ENCODE data around the gene KCNIP3. TPM values are rescaled to one million over a fixed set of nuclear protein-coding genes. Genes with fewer than 3 reads are reported as not detected.

Gene KCNIP3
- total RNA-seq, 2 experiments from 2014 or later: not detected

DNA sequence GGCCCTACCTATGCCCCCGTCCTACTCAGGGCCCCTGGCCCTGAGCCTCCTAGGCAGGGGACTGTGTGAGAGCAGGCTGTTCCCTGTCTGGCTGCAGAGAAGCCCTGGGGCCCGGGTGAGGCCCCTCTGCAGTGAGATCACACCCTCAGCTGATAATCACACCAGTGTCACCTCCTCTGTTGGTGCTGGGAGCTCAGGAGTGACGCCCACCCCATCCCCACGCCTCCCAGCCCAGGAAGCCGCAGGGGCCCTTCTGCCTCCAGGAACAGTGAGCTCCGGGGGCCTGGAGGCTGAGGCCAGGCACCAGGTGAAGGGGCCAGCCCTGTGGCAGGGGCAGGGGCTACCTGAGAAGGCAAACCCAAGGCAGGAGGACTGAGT lies 20.0 kb downstream of the KCNIP3 start:
- ChIA-PET POLR2A (no interaction called here), CTCF (no interaction called here)
- Mint-ChIP-seq H3K9me3 (no peaks in the 10 kb centered on the region), H3K4me3 (no peak overlapping the region), H3K27me3 (no peaks in the 10 kb centered on the region), H3K36me3 (ENCODE audit: low read depth) (no peaks in the 10 kb centered on the region), H3K4me1 (no peaks in the 10 kb centered on the region), H3K27ac (no peak overlapping the region)
- DNase-seq: no peak

DNA sequence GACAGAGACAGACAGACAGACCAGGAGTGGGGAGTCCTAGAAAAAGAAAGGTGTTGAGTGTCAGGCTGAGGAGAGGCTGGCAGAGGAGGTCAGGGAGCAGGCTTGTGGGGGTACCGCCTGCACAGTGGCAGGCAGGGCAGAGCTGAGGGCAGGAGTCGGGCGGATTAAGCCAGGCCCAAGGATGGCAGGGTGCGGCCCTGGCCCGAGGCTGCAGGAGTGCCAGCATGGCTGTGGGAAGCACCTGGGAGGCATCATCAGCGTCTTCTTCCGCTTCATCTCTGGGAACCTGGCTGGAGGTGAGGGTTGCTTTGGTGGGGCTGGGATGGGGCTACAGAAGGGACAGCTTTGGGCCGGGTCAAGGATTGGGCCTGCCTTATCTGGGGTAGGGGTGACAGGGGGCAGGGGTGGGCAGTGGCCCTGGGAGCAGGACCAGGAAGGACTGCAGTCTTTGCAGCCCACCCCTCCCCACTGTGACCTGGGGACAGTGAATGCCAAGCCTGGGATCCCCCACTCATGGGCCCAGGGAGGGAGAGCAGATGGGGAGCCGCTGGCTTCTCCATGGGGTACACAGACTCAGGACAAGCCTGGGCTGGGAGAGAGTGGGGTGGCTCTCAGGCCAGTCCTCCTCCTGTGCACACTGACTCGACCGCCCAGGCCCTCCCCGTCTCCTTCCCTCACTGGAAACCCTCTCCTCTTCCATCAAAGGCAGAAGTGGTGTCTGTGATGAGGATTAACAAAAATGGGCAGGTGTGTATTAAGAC lies 20.7 kb downstream of the KCNIP3 start:
- H3K4me1 Mint-ChIP-seq: no peaks in the 10 kb centered on the region
- POLR2A ChIA-PET: no interaction called here

DNA sequence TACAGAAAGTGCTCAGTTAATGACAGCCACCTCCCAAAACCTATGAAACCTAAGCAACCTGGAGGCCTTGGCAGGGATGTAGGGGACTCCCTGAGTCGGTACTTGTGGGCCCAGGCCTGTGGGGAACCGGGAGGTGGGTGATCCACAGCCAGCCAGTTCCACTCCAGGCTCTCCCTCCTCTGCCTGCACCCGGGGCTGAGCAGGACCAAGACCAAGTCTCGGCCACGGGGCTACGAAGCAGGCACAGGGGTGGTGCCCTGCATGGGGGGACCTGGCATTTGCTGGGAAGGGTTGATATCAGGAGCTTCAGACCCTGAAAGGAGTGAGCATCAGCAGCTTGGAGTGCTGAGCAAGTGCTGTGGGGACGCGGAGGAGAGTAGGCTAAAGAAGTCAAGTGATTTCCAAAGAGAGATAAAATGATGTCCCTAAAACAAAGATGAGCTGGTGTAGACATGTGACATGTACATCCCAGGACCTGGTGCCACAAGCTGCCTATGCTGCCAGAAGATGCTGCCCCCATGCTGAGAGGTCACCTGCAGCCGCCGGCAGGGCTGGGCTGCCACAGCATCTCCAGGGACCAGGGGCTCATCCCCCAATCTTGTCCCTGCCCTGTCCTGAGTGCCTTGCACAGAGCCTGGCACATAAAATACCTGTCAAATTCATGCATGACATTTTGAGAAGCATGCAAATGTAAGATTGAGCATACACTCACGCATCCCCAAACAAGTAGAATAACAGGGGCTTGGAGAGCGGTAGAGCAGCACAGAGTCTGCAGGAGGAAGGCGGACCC lies 21.5 kb downstream of the KCNIP3 start:
- Mint-ChIP-seq H3K4me1 (no peaks in the 10 kb centered on the region), H3K9me3 (no peaks in the 10 kb centered on the region), H3K27ac (no peak overlapping the region), H3K4me3 (no peak overlapping the region), H3K27me3 (no peaks in the 10 kb centered on the region), H3K36me3 (ENCODE audit: low read depth) (no peaks in the 10 kb centered on the region)
- no peak for DNase-seq
- CTCF ChIA-PET: no interaction called here
- POLR2A ChIA-PET: no interaction called here

More for the DNA sequence above, 20.7 kb downstream of the KCNIP3 start:
- Mint-ChIP-seq H3K27ac (no peak overlapping the region), H3K4me3 (no peak overlapping the region), H3K36me3 (ENCODE audit: low read depth) (no peaks in the 10 kb centered on the region), H3K27me3 (no peaks in the 10 kb centered on the region), H3K9me3 (no peaks in the 10 kb centered on the region)
- no peak for DNase-seq
- CTCF ChIA-PET: no interaction called here

DNA sequence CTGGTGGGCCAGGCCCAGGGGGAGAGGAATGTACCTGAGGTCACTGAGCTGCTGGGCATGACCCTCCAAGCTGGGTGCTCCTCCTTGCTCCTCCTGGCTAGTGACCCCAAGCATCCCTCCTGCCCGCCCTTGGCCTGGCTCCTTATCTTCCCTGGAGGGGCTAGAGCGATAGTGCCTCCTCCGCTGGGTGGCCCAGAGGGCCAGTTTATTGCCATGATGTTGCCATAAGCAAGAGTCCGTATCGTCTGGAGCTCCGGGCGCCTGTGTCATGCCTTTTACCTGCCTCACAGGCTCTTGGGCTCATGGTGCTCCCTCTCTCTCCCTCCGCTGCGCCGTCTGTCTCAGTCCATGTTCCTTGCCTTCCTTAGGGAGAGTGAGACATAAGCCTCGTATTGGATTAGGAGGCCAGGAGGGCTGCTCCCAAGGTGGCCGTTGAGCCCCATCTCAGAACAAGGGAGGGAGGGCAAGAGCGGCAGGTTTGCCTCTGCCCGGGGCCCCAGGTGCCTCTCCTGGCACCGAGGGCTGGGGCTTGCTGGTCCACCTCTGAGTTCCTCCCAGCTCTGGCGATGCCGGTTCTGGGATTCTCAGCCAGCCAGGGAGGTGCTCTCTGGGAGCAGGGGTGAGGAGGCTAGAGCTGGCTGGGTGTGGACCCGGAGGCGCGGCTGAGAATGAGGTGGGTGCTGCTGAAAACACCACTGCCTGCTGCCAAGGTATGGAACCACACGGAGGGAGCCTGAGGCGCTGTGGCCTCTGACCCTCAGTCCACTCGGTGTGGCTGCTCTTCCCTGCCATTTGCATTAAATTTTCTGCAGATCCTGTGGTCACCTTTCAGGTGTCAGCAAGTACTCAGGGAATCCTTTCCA lies 22.6 kb downstream of the KCNIP3 start:
- Mint-ChIP-seq H3K4me3 (no peak overlapping the region), H3K4me1 (no peaks in the 10 kb centered on the region), H3K9me3 (no peaks in the 10 kb centered on the region), H3K27ac (no peak overlapping the region), H3K27me3 (no peaks in the 10 kb centered on the region), H3K36me3 (ENCODE audit: low read depth) (no peaks in the 10 kb centered on the region)
- ChIA-PET POLR2A (no interaction called here), CTCF (no interaction called here)
- no peak for DNase-seq

DNA sequence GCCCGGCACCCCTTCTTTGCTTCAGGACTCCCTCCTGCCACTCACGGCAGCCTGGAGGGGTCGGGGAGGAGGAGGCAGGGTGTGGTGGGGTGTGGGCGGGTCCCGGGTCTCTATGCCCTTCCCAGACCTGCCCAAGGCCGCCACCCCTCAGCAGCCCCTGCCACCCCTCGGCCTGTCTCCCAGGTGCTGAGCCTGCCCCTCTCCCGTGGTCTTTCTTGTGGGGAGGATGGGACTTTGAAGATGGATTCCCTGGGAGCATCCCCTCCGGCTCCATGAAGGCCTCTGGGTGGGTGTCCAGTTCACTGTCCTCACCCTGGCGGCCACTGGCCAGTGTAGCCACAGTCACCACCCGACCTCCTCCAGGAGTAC lies 23.2 kb downstream of the KCNIP3 start:
- ChIA-PET POLR2A (no interaction called here), CTCF (no interaction called here)
- no peaks in the 10 kb centered on the region for H3K36me3 Mint-ChIP-seq (ENCODE audit: low read depth)

DNA sequence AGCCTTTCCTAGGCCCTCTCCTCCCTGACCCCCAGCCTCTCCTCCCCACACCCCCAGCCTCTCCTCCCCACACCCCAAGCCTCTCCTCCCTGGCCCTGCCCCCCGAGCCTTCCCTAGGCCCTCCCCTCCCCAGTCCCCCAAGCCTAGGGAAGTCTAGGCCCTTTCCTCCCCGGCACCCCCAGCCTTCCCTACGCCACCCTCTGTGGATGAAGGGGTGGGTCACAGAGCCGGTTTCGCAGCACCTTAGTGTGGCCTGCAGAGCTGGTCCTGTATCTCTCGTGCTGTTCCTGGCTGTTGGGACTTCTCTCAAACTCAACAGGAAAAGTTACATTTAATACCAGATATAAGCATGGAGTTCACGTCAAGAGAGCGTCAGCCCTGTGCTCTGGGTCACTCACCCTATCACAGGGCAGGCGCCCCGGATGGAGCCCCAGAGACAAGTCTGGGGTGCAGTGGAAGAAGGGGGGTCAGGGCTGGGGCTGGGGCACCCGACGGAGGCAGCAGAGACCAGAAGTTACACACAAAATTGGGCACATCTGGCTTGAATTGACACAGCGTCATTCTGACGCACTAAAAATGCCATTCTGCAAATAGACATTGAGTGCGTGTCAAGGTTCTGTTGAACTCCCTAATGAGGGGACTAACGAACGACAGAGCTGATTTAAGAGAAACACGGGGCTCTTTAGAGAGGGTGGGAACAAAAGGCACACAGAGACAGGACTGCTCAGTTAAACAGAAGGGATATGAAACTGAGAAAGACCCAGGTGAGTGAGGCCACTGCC lies 24.0 kb downstream of the KCNIP3 start:
- Mint-ChIP-seq H3K4me1 (no peaks in the 10 kb centered on the region), H3K27me3 (no peaks in the 10 kb centered on the region), H3K27ac (no peak overlapping the region), H3K36me3 (ENCODE audit: low read depth) (no peaks in the 10 kb centered on the region), H3K9me3 (peaks cover 8% of the 10 kb centered on the region), H3K4me3 (no peak overlapping the region)
- ChIA-PET POLR2A (no interaction called here), CTCF (no interaction called here)
- no peak for DNase-seq

More for the DNA sequence above, 23.2 kb downstream of the KCNIP3 start:
- Mint-ChIP-seq H3K27me3 (no peaks in the 10 kb centered on the region), H3K4me1 (no peaks in the 10 kb centered on the region), H3K4me3 (no peak overlapping the region), H3K27ac (no peak overlapping the region), H3K9me3 (no peaks in the 10 kb centered on the region)
- no peak for DNase-seq

DNA sequence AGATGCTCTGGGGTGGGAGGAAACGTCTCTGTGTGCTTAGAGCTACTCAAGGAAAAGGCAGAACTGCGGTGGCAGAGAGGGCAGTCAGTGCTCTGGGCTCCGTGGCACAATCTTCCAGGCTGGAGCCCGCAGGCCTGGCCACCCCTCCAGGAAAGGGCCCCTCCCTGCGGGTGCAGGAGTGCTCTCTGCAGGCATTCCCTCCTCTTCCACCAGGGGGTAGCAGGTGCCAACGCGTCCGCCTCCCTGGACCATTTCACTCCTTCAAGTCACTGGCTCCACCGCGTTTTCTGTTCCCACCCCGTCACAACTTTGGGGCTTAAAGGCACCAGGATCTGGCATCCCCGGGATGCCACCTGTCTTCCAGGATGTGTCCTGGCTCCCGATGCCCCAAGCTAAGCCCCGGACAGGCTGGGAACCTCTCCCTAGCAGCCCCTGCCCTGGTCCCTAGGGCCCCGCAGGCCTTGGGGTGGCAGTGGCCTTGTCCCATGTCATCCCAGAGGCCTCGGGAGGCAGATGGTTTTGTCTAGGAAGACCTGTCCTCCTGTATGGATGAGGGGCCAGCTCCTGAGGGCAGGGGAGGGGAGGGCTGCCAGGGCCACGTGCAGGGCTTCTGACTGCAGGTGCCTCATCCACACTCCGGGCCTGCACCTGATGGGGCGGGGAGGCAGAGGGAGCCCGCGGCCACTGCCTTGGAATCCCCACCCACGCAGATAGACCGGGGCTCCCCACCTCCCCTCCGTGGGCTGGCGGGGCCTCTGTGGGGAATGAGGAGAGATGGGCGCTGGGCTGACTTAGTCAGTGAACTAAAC lies 26.4 kb downstream of the KCNIP3 start:
- no peaks in the 10 kb centered on the region for H3K4me1 Mint-ChIP-seq
- no peaks in the 10 kb centered on the region for H3K36me3 Mint-ChIP-seq (ENCODE audit: low read depth)
- CTCF ChIA-PET: interaction anchor here (2.0 kb wide), 1 partner anchor 22 kb away, joined by 8 read pairs; no protein-coding TSS in a partner anchor
- H3K4me3 Mint-ChIP-seq: no peak overlapping the region
- H3K27ac Mint-ChIP-seq: no peak overlapping the region
- H3K9me3 Mint-ChIP-seq: peaks cover 8% of the 10 kb centered on the region
- no peak for DNase-seq
- no peaks in the 10 kb centered on the region for H3K27me3 Mint-ChIP-seq
- POLR2A ChIA-PET: no interaction called here

DNA sequence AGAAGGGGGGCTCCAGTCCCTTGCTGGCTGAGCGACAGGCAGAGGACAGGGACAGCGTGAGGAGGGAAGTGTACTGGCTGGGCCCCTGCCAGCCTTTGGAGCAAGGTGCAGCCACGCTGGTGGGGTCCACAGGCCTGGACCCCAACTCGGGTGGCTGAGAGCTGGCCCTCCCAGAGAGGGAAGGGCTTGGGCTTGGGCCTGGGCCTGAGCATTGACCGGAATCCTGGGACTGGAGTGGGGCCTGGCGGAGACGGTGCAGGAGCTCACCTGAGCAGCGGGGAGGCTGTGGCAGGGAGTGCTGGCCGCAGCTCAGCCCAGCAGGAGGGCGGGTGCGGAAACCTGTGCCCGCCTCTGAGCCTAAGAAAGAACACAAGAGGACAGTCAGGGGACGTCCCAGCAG lies 27.9 kb downstream of the KCNIP3 start:
- no peak for DNase-seq
- CTCF ChIA-PET: no interaction called here
- H3K27me3 Mint-ChIP-seq: no peaks in the 10 kb centered on the region
- no peaks in the 10 kb centered on the region for H3K36me3 Mint-ChIP-seq (ENCODE audit: low read depth)
- no peak overlapping the region for H3K27ac Mint-ChIP-seq
- H3K4me3 Mint-ChIP-seq: no peak overlapping the region
- peaks cover 8% of the 10 kb centered on the region for H3K9me3 Mint-ChIP-seq
- no peaks in the 10 kb centered on the region for H3K4me1 Mint-ChIP-seq
- POLR2A ChIA-PET: no interaction called here

DNA sequence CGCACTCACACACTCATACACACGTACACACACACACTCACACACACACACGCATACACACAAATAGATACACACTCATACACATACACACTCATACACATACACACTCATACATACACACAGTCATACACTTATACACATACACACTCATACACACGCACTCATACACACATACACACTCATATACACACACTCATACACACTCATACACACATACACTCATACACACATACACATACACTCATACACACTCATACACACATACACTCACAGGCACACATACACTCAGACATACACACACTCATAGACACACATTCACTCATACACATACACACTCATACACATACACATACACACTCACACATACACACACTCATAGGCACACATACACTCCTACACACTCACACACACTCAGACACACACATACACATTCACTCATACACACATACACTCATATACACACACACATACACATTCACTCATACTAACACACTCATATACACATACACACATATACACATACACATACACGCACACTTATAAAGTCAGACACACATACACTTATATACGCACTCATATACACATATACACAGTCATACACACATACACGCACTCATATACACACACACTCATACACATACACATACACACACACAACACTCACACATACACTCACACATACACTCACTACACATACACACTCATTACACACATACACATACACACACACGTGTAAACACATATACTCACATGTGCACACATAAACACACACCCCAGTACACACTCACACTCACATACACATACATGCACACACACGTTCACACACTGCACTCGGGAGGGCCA lies 28.7 kb downstream of the KCNIP3 start:
- Mint-ChIP-seq H3K36me3 (ENCODE audit: low read depth) (no peaks in the 10 kb centered on the region), H3K9me3 (peaks cover 8% of the 10 kb centered on the region), H3K27me3 (no peaks in the 10 kb centered on the region), H3K4me1 (no peaks in the 10 kb centered on the region), H3K27ac (no peak overlapping the region), H3K4me3 (no peak overlapping the region)
- DNase-seq: no peak
- POLR2A ChIA-PET: no interaction called here
- CTCF ChIA-PET: no interaction called here

DNA sequence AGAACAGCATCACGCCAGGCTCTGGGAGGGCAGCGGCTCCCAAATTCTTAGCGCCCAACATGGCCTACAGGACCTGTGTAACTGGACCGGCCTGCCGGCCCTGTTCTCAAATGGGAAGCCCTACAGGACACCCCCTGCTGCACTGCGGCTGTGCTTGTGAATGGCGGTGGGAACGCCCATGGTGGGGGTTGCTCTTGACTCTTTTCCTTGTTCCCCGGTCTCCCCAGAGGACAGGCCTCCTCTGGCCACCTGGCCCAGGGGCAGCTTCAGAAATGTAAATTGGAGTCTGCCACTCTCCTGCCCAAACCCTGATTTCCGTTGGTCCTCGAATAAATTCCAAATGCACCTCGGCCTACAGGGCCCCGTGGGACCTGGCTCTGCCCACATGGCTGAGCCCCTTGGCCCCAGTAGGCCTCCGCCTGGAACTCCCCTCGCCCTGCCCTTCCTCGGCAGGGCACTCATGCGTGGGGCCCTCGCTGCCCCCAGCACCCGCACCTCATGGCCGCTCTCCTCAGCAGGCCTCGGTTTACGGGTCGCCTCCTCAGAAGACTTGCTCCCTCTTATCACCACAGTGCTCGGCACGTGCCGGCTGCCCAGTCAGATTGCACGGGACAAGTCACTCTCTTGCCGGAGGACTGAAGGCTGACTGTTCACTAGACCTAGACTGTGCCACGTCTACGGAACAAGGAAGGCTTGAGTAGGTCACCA lies 29.4 kb downstream of the KCNIP3 start:
- no peak overlapping the region for H3K4me3 Mint-ChIP-seq
- H3K27ac Mint-ChIP-seq: no peak overlapping the region
- no peaks in the 10 kb centered on the region for H3K36me3 Mint-ChIP-seq (ENCODE audit: low read depth)
- ChIA-PET CTCF (interaction anchor here (0.6 kb wide), 1 partner anchor 516 kb away, joined by 3 read pairs; no protein-coding TSS in a partner anchor), POLR2A (no interaction called here)
- H3K9me3 Mint-ChIP-seq: peaks cover 8% of the 10 kb centered on the region
- DNase-seq: no peak
- no peaks in the 10 kb centered on the region for H3K4me1 Mint-ChIP-seq
- H3K27me3 Mint-ChIP-seq: no peaks in the 10 kb centered on the region

DNA sequence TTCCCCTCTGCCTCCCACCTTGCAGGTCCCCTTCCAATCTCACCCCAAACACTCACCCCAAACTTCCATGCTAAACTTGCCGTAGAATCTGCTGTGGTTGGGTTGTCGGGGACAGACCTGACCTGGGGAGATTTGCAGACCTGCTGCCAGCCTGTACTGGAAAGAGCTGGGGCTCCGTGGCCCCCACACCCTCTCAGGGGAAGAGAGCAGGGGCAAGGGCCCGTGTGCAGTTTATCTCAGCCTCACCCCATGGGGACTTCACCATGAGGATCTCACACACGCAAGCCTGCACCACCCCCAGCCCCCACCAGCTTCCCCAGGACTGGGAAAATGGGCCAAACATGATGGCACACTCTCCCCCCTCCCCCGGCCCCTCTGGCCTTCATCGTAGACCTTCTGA lies 30.7 kb downstream of the KCNIP3 start:
- no peaks in the 10 kb centered on the region for H3K4me1 Mint-ChIP-seq
- ChIA-PET POLR2A (no interaction called here), CTCF (interaction anchor here (0.6 kb wide), 1 partner anchor 285 kb away, joined by 3 read pairs; no protein-coding TSS in a partner anchor)
- no peak overlapping the region for H3K4me3 Mint-ChIP-seq
- no peak for DNase-seq
- H3K9me3 Mint-ChIP-seq: peaks cover 8% of the 10 kb centered on the region
- H3K36me3 Mint-ChIP-seq (ENCODE audit: low read depth): no peaks in the 10 kb centered on the region
- no peaks in the 10 kb centered on the region for H3K27me3 Mint-ChIP-seq
- no peak overlapping the region for H3K27ac Mint-ChIP-seq

All from activated CD4-positive, alpha-beta memory T cell treated with anti-CD3 and anti-CD28 coated beads, Interleukin-2, amount 10 ng/mL, durations not matched to agents 7 days and 5 days (primary cell).